Activated naive CD4-positive, alpha-beta T cell treated with anti-CD3 and anti-CD28 coated beads, Interleukin-2, amount 50 U/mL, for 24 hours (primary cell): ENCODE data around the gene C2.
"Not testable (repeated sequence)": the region's sequence is repeated elsewhere in the genome, so short reads cannot be mapped to it uniquely, and the experiment has no call there.

ENCODE experiments used
- H3K27ac Mint-ChIP-seq: one replicate; pipeline ENCODE4 v1.8.0; 2021; ENCODE audit warnings: mild to moderate bottlenecking, mixed read lengths
- H3K27me3 Mint-ChIP-seq: one replicate; pipeline ENCODE4 v1.8.0; 2021; ENCODE audit warnings: mixed read lengths
- H3K36me3 Mint-ChIP-seq: one replicate; pipeline ENCODE4 v1.8.0; 2021; ENCODE audit warnings: mixed read lengths
- H3K4me1 Mint-ChIP-seq: one replicate; pipeline ENCODE4 v1.8.0; 2021; ENCODE audit warnings: mixed read lengths
- H3K4me3 Mint-ChIP-seq: one replicate; pipeline ENCODE4 v1.8.0; 2021; ENCODE audit warnings: mild to moderate bottlenecking, mixed read lengths
- H3K9me3 Mint-ChIP-seq: one replicate; pipeline ENCODE4 v1.8.0; 2021; ENCODE audit warnings: mixed read lengths

Gene C2

DNA sequence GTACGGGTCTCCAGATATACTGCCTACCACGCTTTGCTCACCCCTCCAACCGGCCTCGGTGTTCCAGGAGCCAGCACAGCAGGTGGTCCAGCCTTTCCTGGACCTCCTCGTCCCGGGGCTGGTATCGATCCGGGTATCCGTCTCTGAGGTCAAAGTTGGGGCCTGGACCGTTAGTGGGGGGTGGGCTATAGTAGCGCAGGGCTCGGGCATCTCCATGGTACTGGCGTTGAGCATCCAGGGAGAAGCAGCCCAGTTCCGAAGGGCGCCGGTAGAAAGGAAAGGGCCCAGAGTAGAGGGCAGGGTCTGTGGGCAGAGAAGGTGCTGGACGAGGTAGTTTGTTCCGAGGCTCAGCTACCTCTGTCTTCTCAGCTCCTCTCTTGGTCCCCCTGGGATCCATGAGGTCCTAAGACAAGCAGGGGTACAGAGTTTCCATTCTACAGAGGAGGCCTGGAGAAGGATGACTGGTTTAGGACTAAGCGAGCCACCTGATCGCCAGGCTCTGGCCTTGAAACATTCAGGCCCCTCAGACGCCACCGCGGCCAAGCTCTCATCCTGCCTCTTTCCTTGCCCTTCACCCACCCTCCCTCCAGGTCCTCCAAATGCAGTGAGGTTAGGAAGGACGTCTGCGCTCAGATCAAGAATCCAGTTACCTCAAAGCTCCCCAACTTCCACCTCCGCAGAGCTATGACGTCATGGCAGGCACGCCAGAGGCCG, 43.9 kb downstream of the C2 start:
- Mint-ChIP-seq H3K4me1 (peaks cover 47% of the 10 kb centered on the region), H3K27me3 (no peaks in the 10 kb centered on the region)

GRCh38 chr6:31971993-31972708, 44.6 kb downstream of the C2 start, which contains the start of gene DXO:
Gene DXO, minus strand, starts transcription at chr6:31972138. Its CDS starts 463 bp downstream, at chr6:31971675.
- Mint-ChIP-seq H3K4me1 (peaks cover 47% of the 10 kb centered on the region), H3K36me3 (peaks cover 9% of the 10 kb centered on the region), H3K4me3 (peak within 1 kb of the TSS; percentile 84), H3K27ac (peak within 1 kb of the TSS; percentile 99), H3K9me3 (no peaks in the 10 kb centered on the region), H3K27me3 (no peaks in the 10 kb centered on the region)

More for the DNA sequence above, 43.9 kb downstream of the C2 start:
- Mint-ChIP-seq H3K9me3 (no peaks in the 10 kb centered on the region), H3K36me3 (peaks cover 9% of the 10 kb centered on the region), H3K27ac (peak overlapping the region; percentile 99), H3K4me3 (peak overlapping the region; percentile 84)

DNA sequence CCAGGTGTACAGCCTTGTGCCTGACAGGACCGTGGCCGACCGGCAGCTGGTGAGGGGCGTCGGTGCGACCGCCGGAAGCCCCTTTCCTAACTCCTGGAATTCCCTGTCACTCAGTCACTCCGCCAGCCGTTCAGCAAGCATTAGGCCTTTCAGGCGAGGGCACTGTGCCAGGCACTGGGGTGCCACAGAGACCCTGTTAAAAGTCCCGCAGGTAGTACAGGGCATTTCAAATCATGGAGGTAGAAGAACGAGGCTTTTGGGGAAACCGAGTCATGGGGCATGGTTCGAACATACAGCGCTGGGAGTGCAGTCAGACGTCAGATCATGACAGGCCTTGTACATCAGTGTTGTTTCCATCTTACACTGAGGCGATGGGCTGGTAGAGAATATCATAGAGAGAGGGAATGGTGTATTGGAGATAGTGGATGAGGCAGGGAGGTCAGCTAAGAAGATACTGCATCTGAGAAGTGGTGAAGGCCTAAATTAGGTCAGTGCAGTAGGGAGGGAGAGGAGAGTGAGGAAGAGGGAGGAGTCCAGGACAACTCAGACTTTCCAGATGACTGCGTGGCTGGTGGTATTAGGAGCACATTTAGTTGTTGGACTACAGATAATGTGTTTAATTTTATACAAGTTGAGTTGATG, 45.3 kb downstream of the C2 start:
- Mint-ChIP-seq H3K27ac (peak overlapping the region; percentile 99), H3K27me3 (no peaks in the 10 kb centered on the region), H3K4me1 (peaks cover 47% of the 10 kb centered on the region), H3K4me3 (peak overlapping the region; percentile 84), H3K9me3 (no peaks in the 10 kb centered on the region), H3K36me3 (peaks cover 9% of the 10 kb centered on the region)

GRCh38 chr6:31976065-31976464, 48.5 kb downstream of the C2 start:
- not testable (repeated sequence) for H3K27ac Mint-ChIP-seq, H3K4me3 Mint-ChIP-seq, H3K9me3 Mint-ChIP-seq, H3K27me3 Mint-ChIP-seq, H3K36me3 Mint-ChIP-seq
- H3K4me1 Mint-ChIP-seq, result peaks cover 45% of the 10 kb centered on the region

DNA sequence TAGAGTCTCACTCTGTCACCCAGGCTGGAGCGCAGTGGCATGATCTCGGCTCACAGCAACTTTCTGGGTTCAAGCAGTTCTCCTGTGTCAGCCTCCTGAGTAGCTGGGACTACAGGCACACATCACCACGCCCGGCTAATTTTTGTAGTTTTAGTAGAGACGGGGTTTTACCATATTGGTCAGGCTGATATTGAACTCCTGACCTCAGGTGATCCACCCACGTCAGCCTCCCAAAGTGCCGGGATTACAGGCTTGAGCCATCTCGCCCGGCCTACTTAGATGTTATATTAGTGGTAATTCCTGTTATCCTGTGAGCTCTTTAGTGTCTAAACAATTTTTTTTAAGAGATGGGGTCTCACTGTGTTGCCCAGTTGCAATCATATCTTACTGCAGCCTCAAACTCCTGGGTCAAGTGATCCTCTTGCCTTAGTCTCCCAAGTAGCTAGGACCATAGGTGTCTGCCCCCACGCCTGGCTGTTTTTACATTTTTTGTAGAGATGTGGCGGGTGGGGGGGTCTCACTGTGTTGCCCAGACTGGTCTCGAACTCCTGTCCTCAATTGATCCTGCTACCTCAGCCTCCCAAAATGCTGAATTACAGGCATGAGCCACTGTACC, 50.4 kb downstream of the C2 start:
- H3K27ac Mint-ChIP-seq, result no peak overlapping the region

GRCh38 chr6:31978831-31979230, 51.3 kb downstream of the C2 start:
- H3K9me3 Mint-ChIP-seq, result no peaks in the 10 kb centered on the region
- H3K4me1 Mint-ChIP-seq, result peaks cover 23% of the 10 kb centered on the region
- no peak overlapping the region for H3K4me3 Mint-ChIP-seq
- peak overlapping the region; percentile 41 for H3K27ac Mint-ChIP-seq
- H3K36me3 Mint-ChIP-seq, result peaks cover 2% of the 10 kb centered on the region
- H3K27me3 Mint-ChIP-seq, result no peaks in the 10 kb centered on the region

More for the DNA sequence above, 50.4 kb downstream of the C2 start:
- H3K9me3 Mint-ChIP-seq, result no peaks in the 10 kb centered on the region
- H3K4me3 Mint-ChIP-seq, result no peak overlapping the region
- no peaks in the 10 kb centered on the region for H3K27me3 Mint-ChIP-seq
- H3K36me3 Mint-ChIP-seq, result peaks cover 2% of the 10 kb centered on the region
- H3K4me1 Mint-ChIP-seq, result peaks cover 32% of the 10 kb centered on the region

GRCh38 chr6:31979238-31979898, 51.9 kb downstream of the C2 start:
- Mint-ChIP-seq H3K9me3 (no peaks in the 10 kb centered on the region), H3K36me3 (peaks cover 2% of the 10 kb centered on the region), H3K27me3 (no peaks in the 10 kb centered on the region), H3K27ac (peak overlapping the region; percentile 60), H3K4me1 (peaks cover 18% of the 10 kb centered on the region), H3K4me3 (no peak overlapping the region)

DNA sequence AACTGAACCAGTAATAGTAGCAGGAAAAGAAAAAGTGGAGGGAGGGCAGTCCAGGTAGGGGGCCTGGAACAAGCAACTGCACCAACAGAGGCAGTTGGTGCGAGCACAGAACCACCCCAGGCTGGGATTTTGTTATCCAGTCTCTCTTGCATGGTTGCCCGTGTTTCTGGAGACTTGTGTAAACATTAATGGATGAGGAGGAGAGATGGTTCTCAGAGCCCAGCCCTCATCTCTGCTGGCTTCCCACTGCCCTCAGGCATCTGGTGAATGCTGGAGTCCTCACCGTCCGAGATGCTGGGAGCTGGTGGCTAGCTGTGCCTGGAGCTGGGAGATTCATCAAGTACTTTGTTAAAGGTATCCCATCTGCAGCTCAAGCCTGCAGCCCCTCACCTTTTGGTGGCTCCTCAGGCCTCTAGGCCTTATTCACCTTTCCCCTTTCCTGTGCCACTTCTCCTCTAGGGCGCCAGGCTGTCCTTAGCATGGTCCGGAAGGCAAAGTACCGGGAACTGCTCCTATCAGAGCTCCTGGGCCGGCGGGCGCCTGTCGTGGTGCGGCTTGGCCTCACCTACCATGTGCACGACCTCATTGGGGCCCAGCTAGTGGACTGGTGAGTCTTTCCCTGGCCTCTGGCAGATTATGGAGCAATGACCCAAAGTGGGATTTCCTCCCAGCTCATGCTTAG, 52.8 kb downstream of the C2 start:
- H3K27me3 Mint-ChIP-seq, H3K27ac Mint-ChIP-seq, H3K4me3 Mint-ChIP-seq, H3K36me3 Mint-ChIP-seq, H3K9me3 Mint-ChIP-seq: not testable (repeated sequence)
- peaks cover 14% of the 10 kb centered on the region for H3K4me1 Mint-ChIP-seq

GRCh38 chr6:31980998-31981397, 53.5 kb downstream of the C2 start:
- not testable (repeated sequence) for H3K4me3 Mint-ChIP-seq

GRCh38 chr6:31981744-31982143, 54.2 kb downstream of the C2 start, which contains the start of gene C4A:
Gene C4A, plus strand, starts transcription at chr6:31982057. Its CDS starts 51 bp downstream, at chr6:31982108.
- H3K27ac Mint-ChIP-seq, H3K4me3 Mint-ChIP-seq, H3K9me3 Mint-ChIP-seq, H3K36me3 Mint-ChIP-seq, H3K27me3 Mint-ChIP-seq: not testable (repeated sequence)
- H3K4me1 Mint-ChIP-seq, result peaks cover 14% of the 10 kb centered on the region

More at GRCh38 chr6:31980998-31981397, 53.5 kb downstream of the C2 start:
- not testable (repeated sequence) for H3K36me3 Mint-ChIP-seq, H3K27me3 Mint-ChIP-seq, H3K27ac Mint-ChIP-seq, H3K9me3 Mint-ChIP-seq
- peaks cover 14% of the 10 kb centered on the region for H3K4me1 Mint-ChIP-seq

DNA sequence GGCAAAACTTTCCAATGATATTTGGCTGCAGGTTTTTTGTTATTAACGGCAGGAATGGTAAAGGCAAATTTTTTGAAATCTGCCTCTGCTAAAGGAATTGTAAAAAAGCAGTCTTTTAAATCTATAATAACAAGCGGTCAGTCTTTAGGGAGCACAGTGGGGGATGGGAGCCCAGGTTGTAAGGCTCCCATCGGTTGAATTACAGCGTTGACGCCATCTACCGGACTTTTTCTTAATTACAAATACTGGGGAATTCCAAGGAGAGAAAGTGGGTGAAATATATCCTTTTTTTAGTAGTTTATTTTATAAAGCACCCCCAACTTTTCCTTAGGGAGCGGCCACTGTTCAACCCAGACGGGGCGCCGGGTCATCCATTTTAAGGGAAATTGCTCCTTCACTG, 61.8 kb downstream of the C2 start:
- not testable (repeated sequence) for H3K27me3 Mint-ChIP-seq, H3K4me1 Mint-ChIP-seq, H3K4me3 Mint-ChIP-seq, H3K27ac Mint-ChIP-seq, H3K9me3 Mint-ChIP-seq, H3K36me3 Mint-ChIP-seq

- not testable (repeated sequence) for H3K36me3 Mint-ChIP-seq, H3K4me3 Mint-ChIP-seq
These were observed 66.9 kb downstream of the C2 start for GRCh38 chr6:31994421-31994820.

More at GRCh38 chr6:31994421-31994820, 66.9 kb downstream of the C2 start:
- H3K9me3 Mint-ChIP-seq, H3K4me1 Mint-ChIP-seq, H3K27me3 Mint-ChIP-seq, H3K27ac Mint-ChIP-seq: not testable (repeated sequence)
